ENCODE measurements around the gene USP11.
"Not testable (repeated sequence)": the region's sequence is repeated elsewhere in the genome, so short reads cannot be mapped to it uniquely, and the experiment has no call there.

The USP11 gene

DNA sequence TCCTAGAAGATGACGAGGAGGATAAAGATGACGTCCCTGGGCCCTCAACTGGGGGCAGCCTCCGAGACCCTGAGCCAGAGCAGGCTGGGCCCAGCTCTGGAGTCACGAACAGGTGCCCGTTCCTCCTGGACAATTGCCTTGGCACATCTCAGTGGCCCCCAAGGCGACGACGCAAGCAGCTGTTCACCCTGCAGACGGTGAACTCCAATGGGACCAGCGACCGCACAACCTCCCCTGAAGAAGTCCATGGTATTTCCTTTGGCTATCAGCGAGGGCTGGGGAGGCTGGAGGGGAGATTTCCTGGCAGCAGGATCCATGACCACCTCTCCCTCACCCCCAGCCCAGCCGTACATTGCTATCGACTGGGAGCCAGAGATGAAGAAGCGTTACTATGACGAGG lies 11.9 kb downstream of the USP11 start:
- Mint-ChIP-seq H3K36me3 (no peaks in the 10 kb centered on the region), H3K27ac (no peak overlapping the region), H3K9me3 (no peaks in the 10 kb centered on the region), H3K27me3 (no peaks in the 10 kb centered on the region), H3K4me3 (no peak overlapping the region), H3K4me1 (no peaks in the 10 kb centered on the region)

DNA sequence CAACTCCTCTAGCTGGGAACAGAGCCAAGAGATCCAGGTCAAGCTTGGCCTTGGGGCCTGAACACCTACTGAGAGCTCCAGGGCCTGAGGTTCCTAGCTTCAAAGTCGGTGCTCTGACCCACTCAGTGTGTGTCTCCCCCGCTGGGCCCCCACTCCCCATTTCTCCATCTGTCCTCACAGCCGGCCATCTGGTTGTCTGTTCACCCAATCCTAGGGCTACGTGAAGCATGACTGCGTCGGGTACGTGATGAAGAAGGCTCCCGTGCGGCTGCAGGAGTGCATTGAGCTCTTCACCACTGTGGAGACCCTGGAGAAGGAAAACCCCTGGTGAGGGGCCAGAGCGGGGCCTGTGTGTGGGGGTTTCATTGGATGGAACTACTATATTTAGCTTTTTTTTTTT lies 12.3 kb downstream of the USP11 start:
- no peaks in the 10 kb centered on the region for H3K36me3 Mint-ChIP-seq
- H3K9me3 Mint-ChIP-seq, result no peaks in the 10 kb centered on the region
- no peak overlapping the region for H3K4me3 Mint-ChIP-seq
- H3K27me3 Mint-ChIP-seq, result no peaks in the 10 kb centered on the region
- no peak overlapping the region for H3K27ac Mint-ChIP-seq
- H3K4me1 Mint-ChIP-seq, result no peaks in the 10 kb centered on the region

DNA sequence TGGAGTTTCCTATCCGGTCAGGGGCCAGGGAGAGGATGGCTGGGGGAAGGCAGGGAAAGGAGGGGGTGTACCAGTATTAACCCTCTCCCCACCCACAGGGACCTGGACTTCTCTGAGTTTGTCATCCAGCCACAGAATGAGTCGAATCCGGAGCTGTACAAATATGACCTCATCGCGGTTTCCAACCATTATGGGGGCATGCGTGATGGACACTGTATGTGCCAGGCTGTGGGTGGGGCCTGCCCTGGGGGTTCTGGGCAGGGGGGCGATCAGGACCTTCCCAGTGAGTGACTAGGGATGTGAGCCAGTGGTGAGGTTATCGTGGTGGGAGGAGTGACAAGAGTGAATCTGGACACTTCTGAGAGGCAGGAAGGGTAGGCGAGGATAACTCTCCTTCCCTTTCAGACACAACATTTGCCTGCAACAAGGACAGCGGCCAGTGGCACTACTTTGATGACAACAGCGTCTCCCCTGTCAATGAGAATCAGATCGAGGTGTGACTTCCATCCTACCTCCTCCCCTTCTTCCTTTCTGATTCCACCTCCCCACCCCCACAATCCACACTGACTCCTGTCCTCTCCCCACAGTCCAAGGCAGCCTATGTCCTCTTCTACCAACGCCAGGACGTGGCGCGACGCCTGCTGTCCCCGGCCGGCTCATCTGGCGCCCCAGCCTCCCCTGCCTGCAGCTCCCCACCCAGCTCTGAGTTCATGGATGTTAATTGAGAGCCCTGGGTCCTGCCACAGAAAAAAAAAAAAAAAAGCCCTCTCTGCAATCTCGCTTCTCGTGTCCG lies 14.6 kb downstream of the USP11 start:
- peak overlapping the region; percentile 8 for H3K27ac Mint-ChIP-seq
- H3K4me3 Mint-ChIP-seq, result no peak overlapping the region
- no peaks in the 10 kb centered on the region for H3K36me3 Mint-ChIP-seq
- no peaks in the 10 kb centered on the region for H3K27me3 Mint-ChIP-seq
- no peaks in the 10 kb centered on the region for H3K9me3 Mint-ChIP-seq
- H3K4me1 Mint-ChIP-seq, result no peaks in the 10 kb centered on the region

DNA sequence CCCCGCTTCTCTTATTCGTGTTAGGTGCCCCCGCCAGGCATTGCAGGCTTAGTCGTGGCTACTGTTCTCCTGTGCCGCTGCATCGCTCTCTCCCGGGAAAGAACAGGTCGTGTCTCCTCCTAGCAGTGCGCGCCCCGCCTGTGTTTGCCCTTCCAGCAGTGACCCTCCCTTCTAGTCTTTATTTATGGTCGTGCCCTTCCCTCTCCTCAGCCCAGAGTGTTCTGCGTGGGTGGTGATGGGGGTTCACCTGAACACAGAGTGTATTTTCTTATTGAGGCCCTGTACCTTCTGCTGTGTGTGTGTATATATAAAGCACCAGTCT lies 15.2 kb downstream of the USP11 start:
- Mint-ChIP-seq H3K27me3 (no peaks in the 10 kb centered on the region), H3K4me1 (no peaks in the 10 kb centered on the region), H3K27ac (no peak overlapping the region), H3K9me3 (no peaks in the 10 kb centered on the region), H3K36me3 (no peaks in the 10 kb centered on the region), H3K4me3 (no peak overlapping the region)

DNA sequence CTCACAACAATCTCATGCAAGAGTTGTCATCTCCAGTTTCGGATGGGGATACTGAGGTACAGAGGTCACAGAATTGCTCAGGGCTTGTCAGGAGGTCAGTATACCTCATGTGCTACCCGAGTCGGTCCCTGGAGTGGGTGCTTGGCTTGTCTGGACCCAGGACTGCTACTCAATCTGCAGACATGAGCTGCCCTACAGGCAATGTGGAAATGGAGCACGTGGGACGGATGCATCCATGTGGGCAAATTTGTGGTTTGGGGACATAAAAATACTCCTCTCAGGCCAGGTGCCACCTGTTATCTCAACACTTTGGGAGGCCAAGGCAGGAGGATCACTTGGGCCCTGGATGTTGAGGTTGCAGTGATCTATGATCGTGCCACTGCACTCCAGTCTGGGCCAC lies 15.8 kb downstream of the USP11 start:
- Mint-ChIP-seq H3K27me3 (no peaks in the 10 kb centered on the region), H3K4me1 (no peaks in the 10 kb centered on the region), H3K9me3 (no peaks in the 10 kb centered on the region), H3K36me3 (no peaks in the 10 kb centered on the region), H3K27ac (no peak overlapping the region), H3K4me3 (no peak overlapping the region)

DNA sequence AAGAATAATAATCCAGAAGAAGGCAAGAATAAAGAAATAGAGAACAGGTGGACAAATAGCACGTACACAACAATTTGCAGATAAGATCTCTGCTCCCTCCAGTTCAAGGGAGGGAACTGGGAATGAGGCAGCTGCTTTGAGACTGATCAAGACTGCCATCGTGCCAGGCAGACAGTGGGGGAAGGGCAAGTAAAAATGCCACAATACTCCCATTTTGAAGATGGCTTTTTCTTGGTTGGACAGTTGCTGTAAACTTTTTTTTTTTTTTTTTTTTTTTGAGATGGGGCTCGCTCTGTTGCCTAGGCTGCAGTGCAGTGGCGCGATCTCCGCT lies 17.2 kb downstream of the USP11 start:
- H3K36me3 Mint-ChIP-seq, result no peaks in the 10 kb centered on the region
- H3K9me3 Mint-ChIP-seq, result no peaks in the 10 kb centered on the region
- H3K27me3 Mint-ChIP-seq, result no peaks in the 10 kb centered on the region
- no peak overlapping the region for H3K4me3 Mint-ChIP-seq
- no peaks in the 10 kb centered on the region for H3K4me1 Mint-ChIP-seq
- H3K27ac Mint-ChIP-seq, result no peak overlapping the region

DNA sequence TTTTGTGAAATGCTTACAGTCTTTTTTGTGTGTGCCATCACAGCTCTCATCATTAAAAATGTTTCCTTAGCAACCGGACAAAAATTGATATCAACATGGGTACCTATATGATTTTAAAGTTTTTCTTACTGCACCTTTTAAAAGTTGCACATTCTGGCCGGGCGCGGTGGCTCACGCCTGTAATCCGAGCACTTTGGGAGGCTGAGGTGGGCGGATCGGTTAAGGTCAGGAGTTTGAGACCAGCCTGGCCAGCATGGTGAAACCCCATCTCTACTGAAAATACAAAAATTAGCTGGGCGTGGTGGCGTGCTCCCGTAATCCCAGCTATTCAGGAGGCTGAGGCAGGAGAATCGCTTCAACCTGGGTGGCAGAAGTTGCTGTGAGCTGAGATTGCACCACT lies 24.8 kb downstream of the USP11 start:
- not testable (repeated sequence) for H3K4me3 Mint-ChIP-seq

DNA sequence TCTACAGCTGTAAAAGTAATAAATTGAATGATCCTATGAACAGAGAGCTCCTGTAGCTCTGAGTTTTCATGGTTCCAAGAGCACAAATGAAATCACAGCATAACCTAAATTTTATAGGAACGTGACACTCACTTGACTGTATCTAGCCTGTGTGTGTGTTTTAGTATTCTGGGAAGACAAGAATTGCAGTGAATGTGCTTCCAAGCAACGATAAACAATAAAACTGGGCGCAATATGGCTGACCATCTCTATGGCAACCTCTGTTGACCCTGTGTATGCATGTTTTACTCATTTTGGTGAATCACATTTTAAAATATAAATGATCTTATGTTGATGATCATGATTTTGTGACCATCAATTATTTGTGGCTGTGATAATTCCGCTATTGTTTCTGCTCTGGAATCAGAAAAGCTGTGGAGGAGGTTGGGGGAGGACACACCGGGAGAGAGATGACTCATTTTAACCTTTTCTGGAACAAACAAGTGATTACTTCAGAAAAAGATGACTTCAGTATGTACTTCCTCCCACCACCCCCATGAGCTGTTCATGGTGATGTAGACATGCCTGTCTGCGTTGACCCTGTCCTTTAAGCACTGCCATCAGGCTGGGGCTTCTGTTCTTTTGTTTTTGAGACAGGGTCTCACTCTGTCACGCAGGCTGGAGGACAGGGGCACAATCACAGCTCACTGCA lies 31.8 kb downstream of the USP11 start:
- H3K27ac Mint-ChIP-seq, result no peak overlapping the region
- no peaks in the 10 kb centered on the region for H3K9me3 Mint-ChIP-seq
- H3K36me3 Mint-ChIP-seq, result no peaks in the 10 kb centered on the region
- no peak overlapping the region for H3K4me3 Mint-ChIP-seq
- peaks cover 4% of the 10 kb centered on the region for H3K4me1 Mint-ChIP-seq
- no peaks in the 10 kb centered on the region for H3K27me3 Mint-ChIP-seq

More for the DNA sequence above, 24.8 kb downstream of the USP11 start:
- not testable (repeated sequence) for H3K9me3 Mint-ChIP-seq, H3K4me1 Mint-ChIP-seq, H3K27me3 Mint-ChIP-seq, H3K27ac Mint-ChIP-seq, H3K36me3 Mint-ChIP-seq

DNA sequence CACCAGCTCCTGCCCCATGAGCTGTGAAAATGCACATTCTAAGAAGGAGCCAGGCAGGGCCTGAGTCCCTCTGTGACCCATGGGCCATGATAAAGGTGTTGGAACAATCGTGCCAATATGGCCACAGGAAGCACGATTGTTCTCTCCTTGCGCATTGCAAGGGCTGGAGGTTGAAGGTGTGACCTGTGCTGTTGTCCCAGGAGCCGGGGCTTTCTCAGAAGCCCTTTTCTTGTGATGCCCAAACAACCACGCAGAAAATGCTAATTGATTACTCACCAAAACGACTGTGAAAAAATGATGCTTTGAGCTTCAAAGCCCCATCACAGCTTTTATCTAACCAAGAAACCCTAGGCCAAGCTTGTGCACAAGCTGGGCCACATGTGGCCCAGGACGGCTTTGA lies 33.8 kb downstream of the USP11 start:
- H3K4me3 Mint-ChIP-seq, result no peak overlapping the region
- H3K27me3 Mint-ChIP-seq, result no peaks in the 10 kb centered on the region
- no peak overlapping the region for H3K27ac Mint-ChIP-seq
- H3K36me3 Mint-ChIP-seq, result no peaks in the 10 kb centered on the region
- H3K9me3 Mint-ChIP-seq, result no peaks in the 10 kb centered on the region
- peaks cover 4% of the 10 kb centered on the region for H3K4me1 Mint-ChIP-seq

DNA sequence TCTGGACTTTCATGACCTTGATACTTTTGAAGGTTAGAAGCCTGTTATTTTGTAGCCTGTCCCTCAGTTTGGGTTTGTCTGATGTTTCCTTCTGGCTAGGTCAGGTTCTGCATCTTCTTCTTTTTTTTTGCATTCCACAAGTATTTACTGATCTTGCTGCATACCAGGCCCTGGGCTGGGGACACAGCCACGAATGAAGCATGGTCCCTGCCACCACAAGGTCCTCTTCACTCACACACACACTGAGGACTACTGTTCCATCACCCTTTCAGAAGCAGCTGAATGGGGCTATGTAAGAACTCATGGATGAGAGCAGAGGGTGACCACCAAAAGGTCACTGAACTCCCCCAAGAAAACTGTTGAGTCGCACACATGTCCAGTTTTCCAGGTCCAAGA lies 39.2 kb downstream of the USP11 start:
- H3K4me1 Mint-ChIP-seq, result no peaks in the 10 kb centered on the region
- H3K27ac Mint-ChIP-seq, result no peak overlapping the region
- no peaks in the 10 kb centered on the region for H3K9me3 Mint-ChIP-seq
- no peak overlapping the region for H3K4me3 Mint-ChIP-seq
- no peaks in the 10 kb centered on the region for H3K27me3 Mint-ChIP-seq
- no peaks in the 10 kb centered on the region for H3K36me3 Mint-ChIP-seq

DNA sequence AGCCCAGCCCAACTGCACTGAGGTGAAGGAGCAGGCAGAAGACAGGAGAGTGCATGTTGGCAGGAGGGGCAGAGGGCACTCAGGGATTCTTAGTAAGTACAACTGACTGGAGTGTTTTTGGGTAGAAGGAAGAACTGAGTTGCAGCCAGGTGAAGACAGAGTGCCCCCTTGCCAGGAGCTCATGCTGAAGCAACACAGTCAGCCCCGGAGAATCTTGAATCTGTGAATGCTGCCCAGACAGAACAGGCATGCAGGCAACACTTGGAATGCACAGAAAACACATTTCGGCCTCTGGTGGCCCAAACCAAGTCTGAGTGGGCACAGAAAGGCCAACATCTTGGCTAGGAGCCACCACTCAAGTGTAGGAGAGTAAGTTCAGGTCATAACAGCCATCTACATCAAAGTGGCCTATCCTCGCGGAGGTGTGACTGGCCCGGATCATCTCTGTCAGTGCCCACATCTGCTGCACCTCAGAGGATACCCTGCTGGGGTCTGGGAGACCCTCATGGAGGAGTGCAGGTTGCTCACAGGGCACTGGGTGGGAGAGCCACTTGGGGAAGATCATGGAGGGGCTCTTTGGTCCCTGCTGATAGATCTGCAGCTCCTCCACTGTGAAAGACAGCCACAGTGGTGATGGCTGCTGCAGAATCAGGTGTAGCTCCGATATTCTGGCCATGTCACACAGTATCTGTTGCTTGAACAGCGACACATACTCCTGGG lies 40.4 kb downstream of the USP11 start:
- Mint-ChIP-seq H3K4me1 (no peaks in the 10 kb centered on the region), H3K4me3 (no peak overlapping the region), H3K9me3 (no peaks in the 10 kb centered on the region), H3K36me3 (no peaks in the 10 kb centered on the region), H3K27ac (no peak overlapping the region), H3K27me3 (no peaks in the 10 kb centered on the region)

DNA sequence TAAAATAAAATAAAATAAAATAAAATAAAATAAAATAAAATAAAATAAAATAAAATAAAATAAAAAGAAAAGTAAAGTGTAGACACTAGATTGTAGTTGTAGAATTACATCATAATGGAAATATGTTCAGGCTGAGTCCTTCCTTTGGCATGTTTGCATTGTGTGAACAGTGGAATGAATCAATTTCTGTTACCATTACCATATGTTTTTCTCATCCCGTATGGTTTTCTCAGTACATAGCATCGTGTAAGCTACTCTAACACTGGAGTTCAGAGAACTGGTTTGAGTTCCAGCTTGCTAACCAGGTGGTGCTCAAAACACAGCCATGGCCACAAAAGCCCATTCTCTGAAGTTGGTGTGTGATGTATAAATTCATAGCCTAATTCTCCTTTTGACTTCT lies 45.9 kb downstream of the USP11 start:
- Mint-ChIP-seq H3K27me3 (no peaks in the 10 kb centered on the region), H3K27ac (no peak overlapping the region), H3K4me1 (no peaks in the 10 kb centered on the region), H3K36me3 (no peaks in the 10 kb centered on the region), H3K4me3 (no peak overlapping the region), H3K9me3 (no peaks in the 10 kb centered on the region)

DNA sequence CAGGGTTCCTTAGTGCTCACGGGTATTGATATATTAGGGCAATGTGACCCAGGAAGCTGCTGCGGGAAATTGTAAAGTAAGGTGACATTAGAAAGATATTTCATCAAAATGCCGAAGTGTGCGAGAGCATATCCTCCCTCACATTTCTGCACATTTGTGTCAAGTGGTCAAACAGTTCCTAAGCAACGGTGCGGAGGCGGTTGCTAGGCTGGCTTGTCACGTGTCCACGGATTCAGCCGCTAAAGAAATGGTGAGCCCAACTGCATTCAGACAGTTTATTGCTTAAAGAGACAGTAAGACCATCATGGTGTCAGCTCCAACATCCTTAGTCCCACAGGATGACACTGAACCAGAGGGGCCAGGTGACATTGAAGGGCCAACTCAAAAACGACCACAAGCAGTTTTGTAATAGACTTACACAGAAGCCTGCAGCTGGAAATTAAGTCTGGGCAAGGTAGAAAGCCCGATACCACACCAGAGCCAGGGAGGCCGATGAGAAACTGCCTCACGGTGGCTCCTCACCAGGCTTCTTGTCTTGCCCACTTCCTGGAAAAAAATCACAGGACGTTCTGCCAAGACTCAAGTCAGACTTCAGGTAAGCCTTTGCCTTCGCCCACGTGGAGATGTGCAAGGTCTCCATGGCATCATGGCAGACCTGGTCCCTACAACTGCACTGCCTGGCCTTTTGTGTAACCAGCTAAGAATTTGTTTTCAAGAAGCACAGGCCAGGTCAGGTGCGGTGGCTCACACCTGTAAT lies 50.4 kb downstream of the USP11 start:
- H3K4me3 Mint-ChIP-seq, result no peak overlapping the region
- H3K27ac Mint-ChIP-seq, result no peak overlapping the region
- H3K9me3 Mint-ChIP-seq, result no peaks in the 10 kb centered on the region
- no peaks in the 10 kb centered on the region for H3K36me3 Mint-ChIP-seq
- H3K27me3 Mint-ChIP-seq, result no peaks in the 10 kb centered on the region
- H3K4me1 Mint-ChIP-seq, result peaks cover 4% of the 10 kb centered on the region

DNA sequence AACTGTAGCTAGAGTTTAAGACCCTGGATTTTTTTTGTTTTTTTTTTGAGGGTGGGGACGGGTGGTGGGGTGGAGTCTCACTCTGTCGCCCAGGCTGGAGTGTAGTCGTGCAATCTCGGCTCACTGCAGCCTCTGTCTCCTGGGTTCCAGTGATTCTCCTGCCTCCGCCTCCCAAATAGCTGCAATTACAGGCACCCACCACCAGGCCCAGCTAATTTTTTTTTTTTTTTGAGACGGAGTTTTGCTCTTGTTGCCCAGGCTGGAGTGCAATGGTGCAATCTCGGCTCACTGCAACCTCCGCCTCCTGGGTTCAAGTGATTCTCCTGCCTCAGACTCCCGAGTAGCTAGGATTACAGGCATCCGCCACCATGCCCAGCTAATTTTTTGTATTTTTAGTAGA lies 51.8 kb downstream of the USP11 start:
- H3K4me3 Mint-ChIP-seq, H3K9me3 Mint-ChIP-seq, H3K27ac Mint-ChIP-seq, H3K4me1 Mint-ChIP-seq, H3K27me3 Mint-ChIP-seq, H3K36me3 Mint-ChIP-seq: not testable (repeated sequence)

DNA sequence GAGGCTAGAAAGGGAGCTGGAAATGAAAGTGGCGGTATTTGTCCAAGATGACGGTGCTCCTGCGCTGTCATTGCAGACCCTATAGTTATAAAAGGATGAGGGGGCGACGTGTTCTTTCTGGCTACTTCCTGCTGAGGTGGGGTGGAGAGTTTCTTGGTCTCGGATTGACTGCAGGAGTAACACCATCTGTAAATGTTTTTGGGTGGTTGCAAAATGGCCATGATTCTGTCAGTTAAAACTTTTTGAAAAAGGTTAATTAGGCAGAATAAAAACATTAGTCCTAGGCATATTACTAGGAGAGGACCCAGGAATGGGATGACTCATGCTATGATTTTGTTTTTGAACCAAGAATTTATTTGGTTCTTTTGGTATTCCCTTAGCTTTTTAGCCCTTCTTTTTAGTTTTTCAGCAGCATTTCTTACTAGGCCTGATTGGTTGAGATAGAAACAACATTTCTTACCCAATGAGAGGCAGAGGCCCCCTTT lies 53.1 kb downstream of the USP11 start:
- peak overlapping the region; percentile 56 for H3K27ac Mint-ChIP-seq
- no peaks in the 10 kb centered on the region for H3K36me3 Mint-ChIP-seq
- no peak overlapping the region for H3K4me3 Mint-ChIP-seq

DNA sequence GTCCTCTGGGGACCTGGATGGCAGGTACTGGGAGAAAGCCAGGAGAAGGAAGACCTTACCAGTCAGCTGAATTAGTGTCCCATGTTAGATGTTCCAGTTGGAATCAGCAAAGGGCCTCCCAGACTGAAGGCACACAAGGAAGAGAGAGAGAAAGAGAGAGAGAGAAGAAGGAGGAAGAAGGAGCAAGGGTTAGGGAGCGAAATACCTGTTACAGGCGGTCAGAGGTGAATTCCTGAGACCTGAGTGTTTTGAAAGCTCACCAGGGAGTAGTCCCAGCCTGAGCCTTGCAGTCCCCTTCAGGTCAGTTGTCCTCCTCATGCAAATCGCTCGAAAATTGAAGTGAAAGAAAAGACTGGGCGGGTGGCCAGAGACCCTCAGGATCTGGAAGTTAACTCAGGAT lies 60.3 kb downstream of the USP11 start:
- Mint-ChIP-seq H3K9me3 (no peaks in the 10 kb centered on the region), H3K36me3 (no peaks in the 10 kb centered on the region), H3K4me3 (no peak overlapping the region), H3K4me1 (no peaks in the 10 kb centered on the region), H3K27me3 (no peaks in the 10 kb centered on the region), H3K27ac (no peak overlapping the region)

More for the DNA sequence above, 53.1 kb downstream of the USP11 start:
- Mint-ChIP-seq H3K9me3 (no peaks in the 10 kb centered on the region), H3K4me1 (peaks cover 4% of the 10 kb centered on the region), H3K27me3 (no peaks in the 10 kb centered on the region)
